H9 (cell line): ENCODE data around the gene PUS3. TPM values are rescaled to one million over a fixed set of nuclear protein-coding genes. Genes with fewer than 3 reads are reported as not detected.
A peak's percentile ranks its signal among the peaks of the same experiment; 100 is the strongest.

ENCODE experiments used
- DNase-seq: peaks from one replicate; pipeline ENCODE4 v3.0.0-alpha.2; 2017
- H2AFZ ChIP-seq: one replicate; pipeline ENCODE4 v1.6.1; 2013; ENCODE audit warnings: mild to moderate bottlenecking, low read length, control low read depth, moderate library complexity
- H2AK5ac ChIP-seq: 2 replicates; pipeline ENCODE4 v1.6.1; 2013; ENCODE audit warnings: low read length, control low read depth, mixed read lengths; ENCODE audit not compliant: insufficient read length
- H2BK120ac ChIP-seq: one replicate; pipeline ENCODE4 v1.6.1; 2013; ENCODE audit warnings: low read depth, mild to moderate bottlenecking, low read length, control low read depth, inconsistent platforms; ENCODE audit not compliant: poor library complexity, severe bottlenecking
- H2BK12ac ChIP-seq: 2 replicates; pipeline ENCODE4 v1.6.1; 2013; ENCODE audit warnings: low read length, control low read depth, mixed read lengths, low read depth; ENCODE audit not compliant: insufficient read length
- H2BK15ac ChIP-seq: 2 replicates; pipeline ENCODE4 v1.6.1; 2013; ENCODE audit warnings: low read depth, low read length, control low read depth
- H2BK20ac ChIP-seq: one replicate; pipeline ENCODE4 v1.6.1; 2013; ENCODE audit warnings: low read depth, mild to moderate bottlenecking, low read length, control low read depth, inconsistent platforms; ENCODE audit not compliant: poor library complexity, severe bottlenecking
- H2BK5ac ChIP-seq: 2 replicates; pipeline ENCODE4 v1.6.1; 2013; ENCODE audit warnings: low read length, control low read depth, mixed read lengths; ENCODE audit not compliant: insufficient read length
- H3K14ac ChIP-seq: 2 replicates; pipeline ENCODE4 v1.6.1; 2013; ENCODE audit warnings: low read length, control low read depth; ENCODE audit not compliant: insufficient read depth
- H3K18ac ChIP-seq: 2 replicates; pipeline ENCODE4 v1.6.1; 2013; ENCODE audit warnings: low read depth, mild to moderate bottlenecking, mixed read lengths, low read length, control low read depth; ENCODE audit not compliant: insufficient read length
- H3K23ac ChIP-seq: 2 replicates; pipeline ENCODE4 v1.6.1; 2013; ENCODE audit warnings: low read length, control low read depth, mixed read lengths, low read depth; ENCODE audit not compliant: insufficient read length
- H3K23me2 ChIP-seq: 2 replicates; pipeline ENCODE4 v1.6.1; 2013; ENCODE audit warnings: low read depth, mild to moderate bottlenecking, mixed read lengths, low read length, control low read depth; ENCODE audit not compliant: insufficient read length, poor library complexity, severe bottlenecking
- H3K27ac ChIP-seq: 2 replicates; pipeline ENCODE4 v1.5.1; 2013; ENCODE audit warnings: low read length, control low read depth, mixed read lengths, low read depth; ENCODE audit not compliant: insufficient read length
- H3K27me3 ChIP-seq: 2 replicates; pipeline ENCODE4 v1.6.1; 2013; ENCODE audit warnings: low read length, control low read depth, inconsistent platforms; ENCODE audit not compliant: insufficient read depth
- H3K4ac ChIP-seq: 2 replicates; pipeline ENCODE4 v1.6.1; 2013; ENCODE audit warnings: low read depth, mild to moderate bottlenecking, control low read depth, inconsistent platforms, low read length, moderate library complexity
- H3K4me1 ChIP-seq: 2 replicates; pipeline ENCODE4 v1.6.1; 2013; ENCODE audit warnings: low read length, control low read depth, inconsistent platforms; ENCODE audit not compliant: insufficient read depth
- H3K4me2 ChIP-seq: 2 replicates; pipeline ENCODE4 v1.6.1; 2013; ENCODE audit warnings: low read length, control low read depth, mixed read lengths; ENCODE audit not compliant: insufficient read length, insufficient read depth
- H3K56ac ChIP-seq: 2 replicates; pipeline ENCODE4 v1.6.1; 2013; ENCODE audit warnings: low read depth, mild to moderate bottlenecking, mixed read lengths, low read length, control low read depth; ENCODE audit not compliant: insufficient read length
- H3K79me1 ChIP-seq: 2 replicates; pipeline ENCODE4 v1.6.1; 2013; ENCODE audit warnings: low read depth, mild to moderate bottlenecking, moderate library complexity, low read length, control low read depth, inconsistent platforms; ENCODE audit not compliant: insufficient read depth, poor library complexity, severe bottlenecking
- H3K79me2 ChIP-seq: 2 replicates; pipeline ENCODE4 v1.6.1; 2013; ENCODE audit warnings: low read length, control low read depth, inconsistent platforms; ENCODE audit not compliant: insufficient read depth
- H3K9ac ChIP-seq: 2 replicates; pipeline ENCODE4 v1.6.1; 2013; ENCODE audit warnings: low read length, control low read depth, mixed read lengths; ENCODE audit not compliant: insufficient read length; ENCODE audit errors: extremely low read depth
- H3K9me3 ChIP-seq: one replicate; pipeline ENCODE4 v1.6.1; 2013; ENCODE audit warnings: low read depth, low read length, inconsistent platforms; ENCODE audit not compliant: control insufficient read depth
- H3T11ph ChIP-seq: one replicate; pipeline ENCODE4 v1.6.1; 2013; ENCODE audit warnings: mild to moderate bottlenecking, low read length, control low read depth, inconsistent platforms
- H4K20me1 ChIP-seq: one replicate; pipeline ENCODE4 v1.6.1; 2013; ENCODE audit not compliant: control insufficient read depth, insufficient read length, insufficient read depth
- H4K5ac ChIP-seq: 2 replicates; pipeline ENCODE4 v1.6.1; 2013; ENCODE audit warnings: low read depth, mild to moderate bottlenecking, mixed read lengths, low read length, control low read depth; ENCODE audit not compliant: insufficient read length
- H4K8ac ChIP-seq: replicated peaks from 2 replicates; pipeline ENCODE4 v1.6.1; 2013; ENCODE audit warnings: low read length, control low read depth, mixed read lengths, low read depth; ENCODE audit not compliant: insufficient read length
- H4K91ac ChIP-seq: 2 replicates; pipeline ENCODE4 v1.6.1; 2013; ENCODE audit warnings: low read depth, mild to moderate bottlenecking, moderate library complexity, mixed read lengths, low read length, control low read depth; ENCODE audit not compliant: insufficient read length
- H3K27ac Mint-ChIP-seq, 3 experiments: 2 replicates in 2 of 3; 3 replicates in 1 of 3; pipeline ENCODE4 v1.8.0; 2020 to 2021; ENCODE audit warnings: mixed read lengths in 3 of 3, mild to moderate bottlenecking in 1 of 3, moderate library complexity in 1 of 3
- H3K27me3 Mint-ChIP-seq: 2 replicates; pipeline ENCODE4 v1.8.0; 2021; ENCODE audit warnings: low read depth, mild to moderate bottlenecking, moderate library complexity, mixed read lengths
- H3K36me3 Mint-ChIP-seq, 3 experiments: 2 replicates in 2 of 3; 3 replicates in 1 of 3; pipeline ENCODE4 v1.8.0; 2020 to 2021; ENCODE audit warnings: low read depth in 3 of 3, mixed read lengths in 3 of 3; ENCODE audit not compliant: insufficient read depth in 1 of 3
- H3K4me1 Mint-ChIP-seq, 2 experiments: 2 replicates each; pipeline ENCODE4 v1.8.0; 2020; ENCODE audit warnings: mixed read lengths in 2 of 2
- H3K4me3 Mint-ChIP-seq, 2 experiments: 2 replicates in 1 of 2; 3 replicates in 1 of 2; pipeline ENCODE4 v1.8.0; 2020 to 2021; ENCODE audit warnings: mild to moderate bottlenecking in 2 of 2, mixed read lengths in 2 of 2, moderate library complexity in 1 of 2
- H3K9me3 Mint-ChIP-seq, 2 experiments: 2 replicates in 1 of 2; 3 replicates in 1 of 2; pipeline ENCODE4 v1.8.0; 2020; ENCODE audit warnings: mild to moderate bottlenecking in 2 of 2, mixed read lengths in 2 of 2, moderate library complexity in 1 of 2
- WGBS: extraction: QIAGEN DNeasy Blood & Tissue Kit; methylation state at CpG from one replicate; pipeline ENCODE4 v1.1.7; 2013; ENCODE audit warnings: missing lambda C conversion rate, low lambda C conversion rate, mixed read lengths; ENCODE audit not compliant: insufficient read length; ENCODE audit errors: extremely low coverage; 5-methylcytosine and 5-hydroxymethylcytosine counted together
- long read RNA-seq: library from polyadenylated mRNA; unstranded; transcript quantifications from one replicate; pipeline ENCODE4 v2.0.0, GENCODE V29; 2020
- total RNA-seq: library from RNA; stranded (reverse); gene quantifications from 2 replicates; pipeline ENCODE4 v1.2.1, GENCODE V29; 2021
- TF ChIP-seq, protein P1 (sequence below): fragments of 200-600 bp; sonication (generic); conservative IDR thresholded peaks from 3 replicates; pipeline ENCODE4 v1.8.0; 2021; ENCODE audit warnings: antibody characterized with exemption, mild to moderate bottlenecking

The PUS3 gene
- total RNA-seq: 20.0 and 26.9 TPM in 2 replicates
- long read RNA-seq, transcript PUS3-201 (4 exons, 1,843 nt): major isoform, 119 of 172 reads
- long read RNA-seq, transcript PUS3-203 (3 exons, 1,792 nt): minor isoform, 9 of 172 reads
- long read RNA-seq, transcript PUS3-205 (3 exons, 1,419 nt): minor isoform, 15 of 172 reads
- long read RNA-seq, transcript PUS3-204 (3 exons, 605 nt): minor isoform, 11 of 172 reads
- long read RNA-seq, partial matches to known transcripts: 2 of 172 reads
- long read RNA-seq, other reads (novel, unspliced or antisense): 16 of 172 reads

- H3K27ac ChIP-seq: no peak within 1 kb of the TSS
- H3K14ac ChIP-seq: no peak within 1 kb of the TSS
Measured at GRCh38 chr11:125902927-125903710, at the start of gene PUS3. TSS of gene PUS3 (minus strand) at chr11:125903206. CDS start at chr11:125896284, 6,922 bp downstream.

More at GRCh38 chr11:125902927-125903710, at the start of gene PUS3:
- Histone ChIP-seq H3K27me3 (peaks cover 9% of the 10 kb centered on the region; the same call in 1 of the 2 replicates), H4K8ac (no peak within 1 kb of the TSS), H4K91ac (no peak within 1 kb of the TSS), H3K23me2 (peaks cover 11% of the 10 kb centered on the region), H2AFZ (no peak within 1 kb of the TSS), H2BK120ac (no peak within 1 kb of the TSS), H2BK12ac (no peak within 1 kb of the TSS), H3K23ac (no peak within 1 kb of the TSS), H3K79me2 (no peaks in the 10 kb centered on the region; the same call in 1 of the 2 replicates), H2BK20ac (no peak within 1 kb of the TSS), H3K79me1 (no peaks in the 10 kb centered on the region), H3K9ac (peak within 1 kb of the TSS; percentile 58), H2BK5ac (no peak within 1 kb of the TSS), H3K18ac (no peak within 1 kb of the TSS), H2AK5ac (no peak within 1 kb of the TSS), H3K4me2 (peak within 1 kb of the TSS; percentile 83), H4K20me1 (no peaks in the 10 kb centered on the region), H3K4me1 (no peaks in the 10 kb centered on the region; the same call in none of the 2 replicates), H3T11ph (no peak within 1 kb of the TSS), H4K5ac (no peak within 1 kb of the TSS), H2BK15ac (no peak within 1 kb of the TSS), H3K4ac (no peak within 1 kb of the TSS), H3K56ac (no peak within 1 kb of the TSS), H3K9me3 (no peaks in the 10 kb centered on the region)
- no CpG with 5 or more reads among the region's 31 CpGs for WGBS
- H3K4me1 Mint-ChIP-seq: peaks cover 10 to 16% of the 10 kb centered on the region in 2 experiments
- H3K27ac Mint-ChIP-seq: peak within 1 kb of the TSS in 2 of 3 experiments; percentile 71 to 88; a peak in 4 of 7 replicates
- H3K27me3 Mint-ChIP-seq: peaks cover 33% of the 10 kb centered on the region
- peak; percentile 88 for DNase-seq
- H3K36me3 Mint-ChIP-seq: peaks cover 12 to 28% (median 22%) of the 10 kb centered on the region in 3 experiments
- H3K9me3 Mint-ChIP-seq: peaks cover 0 to 6% of the 10 kb centered on the region in 2 experiments; a peak in 1 of 5 replicates
- peak within 1 kb of the TSS; percentile 91 to 97 for H3K4me3 Mint-ChIP-seq
- TF ChIP-seq, protein P1, sequence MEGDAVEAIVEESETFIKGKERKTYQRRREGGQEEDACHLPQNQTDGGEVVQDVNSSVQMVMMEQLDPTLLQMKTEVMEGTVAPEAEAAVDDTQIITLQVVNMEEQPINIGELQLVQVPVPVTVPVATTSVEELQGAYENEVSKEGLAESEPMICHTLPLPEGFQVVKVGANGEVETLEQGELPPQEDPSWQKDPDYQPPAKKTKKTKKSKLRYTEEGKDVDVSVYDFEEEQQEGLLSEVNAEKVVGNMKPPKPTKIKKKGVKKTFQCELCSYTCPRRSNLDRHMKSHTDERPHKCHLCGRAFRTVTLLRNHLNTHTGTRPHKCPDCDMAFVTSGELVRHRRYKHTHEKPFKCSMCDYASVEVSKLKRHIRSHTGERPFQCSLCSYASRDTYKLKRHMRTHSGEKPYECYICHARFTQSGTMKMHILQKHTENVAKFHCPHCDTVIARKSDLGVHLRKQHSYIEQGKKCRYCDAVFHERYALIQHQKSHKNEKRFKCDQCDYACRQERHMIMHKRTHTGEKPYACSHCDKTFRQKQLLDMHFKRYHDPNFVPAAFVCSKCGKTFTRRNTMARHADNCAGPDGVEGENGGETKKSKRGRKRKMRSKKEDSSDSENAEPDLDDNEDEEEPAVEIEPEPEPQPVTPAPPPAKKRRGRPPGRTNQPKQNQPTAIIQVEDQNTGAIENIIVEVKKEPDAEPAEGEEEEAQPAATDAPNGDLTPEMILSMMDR: no peak
